ENCODE data around the gene CCDC87. TPM values are rescaled to one million over a fixed set of nuclear protein-coding genes. Genes with fewer than 3 reads are reported as not detected.

The CCDC87 gene
- total and polyA plus RNA-seq, 2 of the 8 experiments (the other 6 are each of a cell fraction or from before 2014, with no cell fraction given): 0.32 to 0.99 TPM

- TF ChIP-seq SIRT6 (IDR thresholded peaks at IDR 0.05; ENCODE audit: low read length) (no peak), BACH1 (IDR thresholded peaks at IDR 0.05; ENCODE audit: low read length) (no peak), GTF2F1 (IDR thresholded peaks at IDR 0.05; ENCODE audit: borderline replicate concordance, low read depth, low read length) (no peak), ASH2L (IDR thresholded peaks at IDR 0.05; ENCODE audit: low read length) (no peak), TAF1 (IDR thresholded peaks at IDR 0.05; ENCODE audit: low read depth, low read length) (no peak), EP300 (IDR thresholded peaks at IDR 0.05; ENCODE audit: borderline replicate concordance in 1 of 2, low read depth in 2 of 2, low read length in 2 of 2) (no peak), CHD2 (IDR thresholded peaks at IDR 0.05; ENCODE audit: low read length) (no peak)
Observed at GRCh38 chr11:66557733-66558326, 35.0 kb downstream of the CCDC87 start (continued).
